GM18870 (cell line): ENCODE data around the gene FASTKD3.
A peak's percentile ranks its signal among the peaks of the same experiment; 100 is the strongest.
"Not testable (repeated sequence)": the region's sequence is repeated elsewhere in the genome, so short reads cannot be mapped to it uniquely, and the experiment has no call there.

Experiments
- ATAC-seq: cut with Tn5 transposase; IDR thresholded peaks from one replicate; pipeline ENCODE4 v1.9.1; 2021; ENCODE audit warnings: moderate library complexity; ENCODE audit not compliant: unreplicated experiment

Gene FASTKD3, protein sequence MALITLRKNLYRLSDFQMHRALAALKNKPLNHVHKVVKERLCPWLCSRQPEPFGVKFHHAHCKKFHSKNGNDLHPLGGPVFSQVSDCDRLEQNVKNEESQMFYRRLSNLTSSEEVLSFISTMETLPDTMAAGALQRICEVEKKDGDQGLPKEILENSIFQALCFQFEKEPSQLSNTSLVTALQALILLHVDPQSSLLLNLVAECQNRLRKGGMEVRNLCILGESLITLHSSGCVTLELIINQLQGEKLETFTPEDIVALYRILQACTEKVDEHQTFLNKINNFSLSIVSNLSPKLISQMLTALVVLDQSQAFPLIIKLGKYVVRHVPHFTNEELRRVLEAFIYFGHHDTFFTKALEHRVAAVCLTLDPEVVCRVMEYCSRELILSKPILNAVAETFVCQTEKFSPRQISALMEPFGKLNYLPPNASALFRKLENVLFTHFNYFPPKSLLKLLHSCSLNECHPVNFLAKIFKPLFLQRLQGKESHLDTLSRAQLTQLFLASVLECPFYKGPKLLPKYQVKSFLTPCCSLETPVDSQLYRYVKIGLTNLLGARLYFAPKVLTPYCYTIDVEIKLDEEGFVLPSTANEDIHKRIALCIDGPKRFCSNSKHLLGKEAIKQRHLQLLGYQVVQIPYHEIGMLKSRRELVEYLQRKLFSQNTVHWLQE

DNA sequence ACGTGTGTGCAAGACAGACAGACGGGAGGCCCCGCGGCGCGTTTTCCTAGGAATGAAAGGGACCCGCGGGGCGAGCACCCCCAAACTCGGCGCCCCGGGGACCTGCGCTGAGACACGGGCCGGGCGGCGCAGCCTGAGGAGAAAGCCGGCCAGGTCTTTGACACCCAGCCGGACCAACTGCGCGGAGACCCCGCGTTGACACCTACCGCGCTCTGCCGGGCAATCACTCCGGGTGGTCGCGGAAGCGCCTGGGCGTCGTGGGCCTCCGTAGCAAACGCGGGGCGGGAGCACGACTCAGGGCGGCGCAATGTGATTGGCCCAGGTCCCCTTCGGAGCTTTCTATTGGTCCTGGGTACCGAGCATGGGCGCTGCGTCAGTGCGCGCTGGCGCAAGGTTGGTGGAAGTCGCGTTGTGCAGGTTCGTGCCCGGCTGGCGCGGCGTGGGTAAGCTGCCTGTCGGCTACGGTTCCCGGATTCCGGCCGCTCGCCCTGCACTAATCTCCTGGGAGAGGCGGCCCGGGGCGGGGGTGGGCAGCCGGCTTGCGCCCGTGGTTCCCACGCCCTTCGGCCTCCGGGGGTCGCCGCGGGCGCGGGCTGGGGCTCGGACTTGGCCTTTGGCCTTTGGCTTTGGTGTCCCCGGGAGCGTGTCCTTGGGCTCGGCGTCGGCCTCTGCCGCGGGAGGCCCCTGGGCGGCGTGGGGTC lies at the start of gene FASTKD3, which contains the start of gene MTRR:
Gene FASTKD3, minus strand, starts transcription at position 259 of the 701 bp plus-strand sequence. CDS start 948 bp downstream, outside the sequence.
Gene MTRR, plus strand, starts transcription at position 376 of the 701 bp plus-strand sequence. CDS start 1,647 bp downstream, outside the sequence.
- peak; percentile 94 for ATAC-seq

DNA sequence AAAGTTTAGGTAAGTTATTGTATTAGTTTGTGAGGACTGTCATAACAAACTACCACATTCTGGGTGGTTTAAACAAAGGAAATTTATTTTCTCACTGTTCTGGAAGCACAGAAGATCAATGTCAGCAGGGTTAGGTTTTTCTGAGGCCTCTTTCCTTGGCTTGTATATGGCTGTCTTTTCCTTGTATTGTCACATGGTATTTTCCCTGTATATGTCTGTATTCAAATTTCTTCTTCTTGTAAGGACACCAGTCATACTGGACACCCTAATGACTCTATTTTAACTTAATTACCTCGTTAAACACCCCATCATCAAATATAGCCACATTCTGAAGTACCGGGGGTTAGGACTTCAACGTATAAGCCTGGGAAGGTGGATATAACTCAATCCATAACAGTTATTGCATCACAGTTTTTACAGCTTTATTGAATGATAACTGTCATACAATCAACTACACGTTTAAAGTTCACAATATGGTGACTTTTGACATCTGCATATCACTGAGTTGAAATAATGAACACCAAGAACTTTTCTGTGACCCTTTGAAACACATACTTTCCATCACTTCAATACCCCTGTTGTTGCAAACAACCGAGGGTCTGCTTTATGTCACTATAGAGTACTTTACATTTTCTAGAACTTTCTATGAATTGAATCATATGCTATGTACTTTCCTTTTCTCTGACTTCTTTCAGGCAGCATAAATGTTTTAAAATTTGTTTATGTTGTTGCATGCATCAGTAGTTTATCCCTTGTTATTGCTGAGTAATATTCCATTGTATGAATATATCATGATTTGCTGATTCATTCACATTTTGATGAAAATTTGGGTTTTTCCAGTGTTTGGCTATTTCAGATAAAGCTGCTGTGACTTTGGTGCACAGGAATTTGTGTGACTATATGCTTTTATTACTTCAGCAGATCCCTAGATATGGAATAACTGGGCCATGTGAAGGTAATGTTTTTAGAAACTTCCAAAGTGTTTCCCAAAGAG lies 48.6 kb upstream of the FASTKD3 start:
- no peak for ATAC-seq

DNA sequence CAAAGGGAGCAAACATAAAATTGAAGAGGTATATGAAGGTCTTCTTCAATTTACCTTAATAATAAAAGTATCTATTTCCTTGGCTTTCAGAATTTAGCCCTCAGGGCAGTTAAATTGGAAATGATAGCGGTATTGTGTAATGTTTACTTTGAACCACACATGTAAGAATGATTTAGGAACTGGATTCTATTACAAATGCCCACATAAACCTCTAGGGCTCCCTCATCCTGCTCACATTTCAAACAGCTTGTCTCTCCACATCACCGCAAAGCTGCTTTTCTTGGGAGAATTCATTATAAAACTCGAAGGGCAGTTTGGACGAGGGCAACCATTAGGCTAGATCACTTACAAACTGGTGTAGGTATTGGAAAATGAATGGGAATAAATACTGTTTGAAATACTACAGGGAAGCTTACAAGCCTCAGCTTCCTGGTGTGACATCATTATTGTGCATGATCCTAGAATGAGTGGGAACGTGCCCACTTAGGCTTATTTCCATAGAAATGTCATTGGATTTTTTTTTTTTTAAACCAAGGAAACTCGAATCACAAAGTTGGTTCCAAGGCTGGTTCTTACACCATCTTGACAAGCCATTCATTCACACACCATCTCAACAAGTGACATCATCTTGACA lies 47.5 kb upstream of the FASTKD3 start:
- no peak for ATAC-seq

DNA sequence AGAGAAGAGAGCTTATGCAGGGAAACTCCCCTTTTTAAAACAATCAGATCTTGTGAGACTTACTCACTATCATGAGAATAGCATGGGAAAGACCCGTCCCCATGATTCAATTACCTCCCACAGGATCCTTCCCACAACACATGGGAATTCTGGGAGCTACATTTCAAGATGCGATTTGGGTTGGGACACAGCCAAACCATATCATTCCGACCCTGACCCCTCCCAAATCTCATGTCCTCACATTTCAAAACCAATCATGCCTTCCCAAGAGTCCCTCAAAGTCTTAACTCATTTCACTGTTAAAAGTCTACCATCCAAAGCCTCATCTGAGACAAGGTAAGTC lies 42.6 kb upstream of the FASTKD3 start:
- ATAC-seq = not testable (repeated sequence)

DNA sequence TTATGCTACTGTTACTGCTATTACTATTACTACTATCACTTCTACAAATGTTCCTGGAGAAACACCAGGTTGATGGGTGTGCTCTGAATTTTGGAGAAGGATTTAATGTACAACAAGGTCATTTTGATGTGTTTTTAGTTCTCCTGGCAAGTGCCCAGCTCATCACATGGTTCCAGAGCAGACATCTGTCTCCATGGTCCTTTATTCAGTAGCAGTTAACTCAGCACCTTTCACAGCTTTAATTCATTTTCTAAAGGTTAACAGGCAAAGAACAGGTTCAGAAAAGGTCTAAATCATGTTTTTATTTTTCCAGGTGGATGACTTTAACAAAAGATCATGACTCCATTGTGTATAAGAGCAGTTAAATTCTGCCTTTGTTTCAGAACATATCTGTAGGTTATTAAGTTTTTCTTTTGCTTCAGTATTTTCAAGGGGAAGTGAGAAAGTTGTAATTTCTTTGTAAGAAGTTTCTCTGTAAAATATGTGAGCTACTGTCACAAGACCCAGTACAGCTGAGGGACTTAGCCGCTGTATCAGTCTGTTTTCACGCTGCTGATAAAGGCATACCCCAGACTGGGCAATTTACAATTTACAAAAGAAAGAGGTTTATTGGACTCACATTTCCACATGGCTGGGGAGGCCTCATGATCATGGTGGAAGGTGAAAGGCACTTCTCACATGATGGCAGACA lies 42.1 kb upstream of the FASTKD3 start:
- peak; percentile 53 for ATAC-seq

DNA sequence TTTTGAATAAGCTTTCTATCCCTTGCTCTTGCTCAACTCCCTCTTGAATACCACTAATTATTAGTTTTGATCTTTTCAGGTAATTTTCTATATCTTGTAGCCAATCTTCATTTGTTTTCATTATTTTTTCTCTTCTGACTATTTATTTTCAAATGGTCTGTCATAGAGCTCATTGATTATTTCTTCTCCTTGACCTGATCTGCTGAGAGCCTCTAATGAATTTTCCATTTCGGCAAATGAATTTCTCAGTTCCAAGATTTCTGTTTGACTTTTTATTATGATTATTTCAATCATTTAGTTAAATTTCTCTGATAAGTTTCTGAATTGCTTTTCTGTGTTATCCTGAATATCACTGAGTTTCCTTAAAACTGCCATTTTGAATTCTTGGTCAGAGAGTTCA lies 39.5 kb upstream of the FASTKD3 start:
- ATAC-seq = no peak

DNA sequence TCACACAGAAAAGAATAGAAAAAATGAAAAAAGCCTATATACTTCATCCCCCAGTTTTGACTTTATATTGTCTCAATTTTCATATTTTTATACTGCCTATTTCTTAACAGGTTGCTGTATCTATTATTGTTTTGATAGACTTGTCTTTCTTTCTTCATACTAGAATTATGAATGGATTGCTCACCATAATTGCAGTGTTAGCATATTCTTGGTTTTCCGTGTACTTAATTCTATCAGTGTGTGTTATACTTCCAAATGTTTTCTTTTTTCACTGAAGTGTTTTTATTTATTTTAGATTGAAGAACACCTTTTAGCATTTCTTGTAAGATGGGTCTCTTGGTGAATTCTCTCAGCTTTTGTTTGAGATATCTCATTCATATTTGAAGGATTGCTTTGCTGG lies 38.8 kb upstream of the FASTKD3 start:
- ATAC-seq = no peak

DNA sequence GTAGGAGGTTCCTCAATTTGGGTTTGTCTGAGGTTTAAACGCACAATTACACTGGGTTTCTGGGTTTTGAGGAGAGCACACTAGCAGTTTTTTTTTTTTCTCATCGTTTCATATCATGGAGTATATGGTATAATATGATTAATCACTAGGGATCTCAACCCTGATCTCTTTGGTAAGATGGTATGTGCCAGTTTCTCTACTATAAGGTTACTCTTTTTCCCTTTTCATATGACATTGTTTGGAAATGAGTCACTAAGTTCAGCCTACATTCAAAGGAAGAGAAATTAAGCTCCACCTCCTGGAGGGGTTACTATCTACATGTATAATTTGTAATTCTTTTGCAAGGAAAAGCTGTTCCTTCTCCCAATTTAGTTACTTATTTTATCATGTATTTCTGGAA lies 35.3 kb upstream of the FASTKD3 start:
- ATAC-seq = peak; percentile 68

DNA sequence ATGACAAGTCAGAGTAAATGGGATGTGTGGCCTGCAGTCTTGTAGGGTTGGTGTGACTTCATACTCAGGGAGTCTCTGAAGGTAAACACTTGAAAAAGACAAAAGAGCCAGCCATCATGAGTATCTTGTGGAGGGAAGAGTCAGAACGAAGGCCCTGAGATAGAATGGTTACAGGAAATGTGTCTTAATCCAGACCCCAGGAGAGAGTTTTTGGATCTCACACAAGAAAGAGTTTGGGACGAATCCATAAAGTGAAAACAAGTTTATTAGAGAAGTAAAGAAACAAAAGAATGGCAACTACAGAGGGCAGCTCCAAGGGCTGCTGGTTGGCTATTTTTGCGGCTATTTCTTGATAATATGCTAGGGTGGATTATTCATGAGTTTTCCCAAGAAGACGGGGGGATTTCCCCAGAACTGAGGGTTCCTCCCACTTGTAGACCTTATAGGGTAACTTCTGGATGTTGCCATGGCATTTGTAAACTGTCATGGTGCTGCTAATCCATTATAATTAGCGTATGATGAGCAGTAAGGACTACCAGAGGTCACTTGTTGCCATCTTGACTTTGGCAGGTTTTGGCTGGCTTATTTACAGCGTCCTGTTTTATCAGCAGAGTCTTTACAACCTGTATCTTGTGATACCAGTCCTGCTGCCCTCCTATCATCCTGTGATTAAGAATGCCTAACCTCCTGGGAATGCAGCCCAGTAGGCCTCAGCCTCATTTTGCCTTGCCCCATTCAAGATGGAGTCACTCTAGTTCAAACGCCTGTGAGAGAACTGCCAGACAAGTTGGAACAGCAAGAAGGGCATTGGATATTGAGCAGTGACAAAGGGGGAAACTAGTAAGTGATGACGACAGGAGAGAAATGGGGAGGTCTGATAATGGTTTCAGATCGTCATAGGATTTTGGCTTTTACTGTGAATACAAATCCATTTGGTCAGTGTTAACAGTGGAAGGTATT lies 34.1 kb upstream of the FASTKD3 start:
- ATAC-seq = no peak

DNA sequence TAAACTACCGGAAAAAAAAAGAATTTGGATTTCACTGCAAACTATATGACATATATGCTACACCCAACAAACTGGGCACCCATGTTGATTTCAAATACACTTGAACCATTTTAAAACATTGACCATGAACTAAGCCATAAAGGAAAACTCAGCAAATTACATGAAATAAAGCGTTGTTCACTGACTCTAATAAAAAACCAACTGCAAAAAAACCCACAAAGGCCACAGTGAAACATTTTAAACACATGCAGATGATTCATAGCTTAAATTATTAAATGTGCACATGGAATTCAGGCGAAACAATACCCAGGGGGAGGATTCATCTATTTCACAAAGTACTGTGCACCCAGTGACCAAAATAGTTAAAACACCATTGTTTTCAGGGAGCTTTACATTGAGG lies 33.4 kb upstream of the FASTKD3 start:
- no peak for ATAC-seq

DNA sequence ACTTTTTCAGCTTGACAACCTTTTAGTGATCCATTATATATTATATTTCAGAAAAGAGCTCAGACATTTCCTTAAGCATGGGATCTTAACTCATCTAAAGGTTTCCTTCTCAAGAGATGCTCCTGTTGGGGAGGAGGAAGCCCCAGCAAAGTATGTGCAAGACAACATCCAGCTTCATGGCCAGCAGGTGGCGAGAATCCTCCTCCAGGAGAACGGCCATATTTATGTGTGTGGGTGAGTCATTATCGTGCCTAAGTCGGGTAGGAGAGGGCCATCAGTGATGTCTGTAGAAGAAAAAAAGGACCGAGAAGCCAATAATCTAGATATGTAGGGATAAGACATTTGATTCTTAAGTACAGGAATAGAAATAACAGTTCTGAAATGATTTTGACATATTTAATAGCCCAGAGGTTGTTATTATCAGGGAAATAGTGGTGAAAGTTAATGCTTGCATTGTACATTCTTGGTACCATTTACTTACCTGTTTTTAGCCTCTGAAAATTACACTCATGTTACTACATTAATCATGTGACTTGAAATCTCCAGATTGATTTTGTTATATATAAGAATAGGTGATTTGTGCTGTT lies 28.3 kb upstream of the FASTKD3 start:
- ATAC-seq = no peak

DNA sequence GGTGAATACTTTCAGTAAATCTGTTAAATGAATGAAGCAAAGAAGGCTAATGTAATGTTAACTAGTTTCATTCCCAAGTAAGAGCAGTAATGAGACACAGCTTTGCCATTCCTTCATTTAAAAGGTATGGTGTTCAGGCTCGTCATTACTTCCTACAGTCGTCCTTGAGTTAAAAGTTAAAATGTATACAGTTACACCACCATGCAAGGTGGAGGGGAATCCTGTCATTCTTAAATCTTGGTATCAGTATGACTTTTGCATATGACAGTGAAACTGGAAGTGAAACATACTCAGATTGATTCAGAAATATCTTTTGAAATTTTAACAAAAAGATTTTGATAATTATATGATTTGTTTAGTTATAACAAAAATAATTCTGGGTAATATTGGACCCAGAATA lies 26.0 kb upstream of the FASTKD3 start:
- ATAC-seq = peak; percentile 96

DNA sequence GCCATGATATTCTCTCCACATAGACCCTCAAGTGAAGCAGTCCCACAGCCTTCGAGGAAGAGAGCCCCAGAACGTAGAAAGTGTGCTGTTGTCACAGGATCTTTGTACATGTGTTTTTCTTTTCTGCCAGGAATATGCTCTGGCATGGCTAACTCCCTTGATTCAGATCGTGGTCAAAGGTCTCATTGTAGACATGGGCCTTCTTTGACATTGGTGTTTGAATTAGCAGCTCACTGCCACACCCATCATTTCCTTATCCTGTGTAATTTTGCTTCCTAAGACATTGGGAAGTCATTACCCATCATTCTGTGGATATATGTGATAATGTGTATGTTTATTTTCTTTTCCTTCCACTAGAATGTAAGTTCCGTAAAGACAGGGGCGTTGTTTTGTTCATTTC lies 25.6 kb upstream of the FASTKD3 start:
- peak; percentile 16 for ATAC-seq

DNA sequence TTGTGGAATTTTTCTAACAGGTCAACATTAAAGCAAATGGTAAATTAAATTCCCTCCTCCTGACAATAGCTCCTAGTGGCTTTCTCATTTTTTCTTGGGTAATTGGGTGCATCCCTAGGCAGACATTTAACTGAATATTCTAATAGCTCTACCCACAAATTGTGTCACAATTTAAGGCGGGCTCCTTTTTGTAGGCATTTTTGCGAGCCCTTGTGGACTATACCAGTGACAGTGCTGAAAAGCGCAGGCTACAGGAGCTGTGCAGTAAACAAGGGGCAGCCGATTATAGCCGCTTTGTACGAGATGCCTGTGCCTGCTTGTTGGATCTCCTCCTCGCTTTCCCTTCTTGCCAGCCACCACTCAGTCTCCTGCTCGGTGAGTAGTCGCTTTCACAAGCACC lies 20.1 kb upstream of the FASTKD3 start:
- no peak for ATAC-seq

DNA sequence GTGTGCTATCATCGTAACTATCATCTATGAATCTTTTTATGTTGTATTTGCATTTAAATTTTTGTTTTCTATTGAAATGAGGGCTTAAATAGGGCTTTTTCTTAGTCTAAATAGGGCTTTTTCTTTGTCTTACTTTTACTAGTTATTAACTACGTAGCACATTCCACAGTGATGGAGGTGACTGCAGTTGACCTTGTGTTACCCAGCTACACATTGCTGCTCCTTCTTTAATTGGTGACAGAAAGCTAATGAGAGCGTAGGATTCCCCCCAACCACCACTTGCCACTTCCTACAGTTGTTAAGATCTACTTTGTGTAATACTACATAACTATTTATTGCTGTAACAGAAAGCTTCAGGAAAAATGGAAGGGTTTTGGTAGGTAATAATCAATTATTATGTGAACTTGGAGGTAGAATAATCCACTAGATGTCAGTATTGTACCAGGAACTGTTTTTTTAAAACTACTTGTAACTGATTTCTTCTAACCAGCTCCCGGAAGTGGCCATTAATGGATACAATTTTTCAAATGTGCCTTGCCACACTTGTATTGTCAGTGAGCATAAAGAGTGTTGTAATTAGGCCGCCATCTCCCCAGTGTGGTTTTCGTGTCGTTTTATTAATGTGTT lies 18.1 kb upstream of the FASTKD3 start:
- ATAC-seq = peak; percentile 69

DNA sequence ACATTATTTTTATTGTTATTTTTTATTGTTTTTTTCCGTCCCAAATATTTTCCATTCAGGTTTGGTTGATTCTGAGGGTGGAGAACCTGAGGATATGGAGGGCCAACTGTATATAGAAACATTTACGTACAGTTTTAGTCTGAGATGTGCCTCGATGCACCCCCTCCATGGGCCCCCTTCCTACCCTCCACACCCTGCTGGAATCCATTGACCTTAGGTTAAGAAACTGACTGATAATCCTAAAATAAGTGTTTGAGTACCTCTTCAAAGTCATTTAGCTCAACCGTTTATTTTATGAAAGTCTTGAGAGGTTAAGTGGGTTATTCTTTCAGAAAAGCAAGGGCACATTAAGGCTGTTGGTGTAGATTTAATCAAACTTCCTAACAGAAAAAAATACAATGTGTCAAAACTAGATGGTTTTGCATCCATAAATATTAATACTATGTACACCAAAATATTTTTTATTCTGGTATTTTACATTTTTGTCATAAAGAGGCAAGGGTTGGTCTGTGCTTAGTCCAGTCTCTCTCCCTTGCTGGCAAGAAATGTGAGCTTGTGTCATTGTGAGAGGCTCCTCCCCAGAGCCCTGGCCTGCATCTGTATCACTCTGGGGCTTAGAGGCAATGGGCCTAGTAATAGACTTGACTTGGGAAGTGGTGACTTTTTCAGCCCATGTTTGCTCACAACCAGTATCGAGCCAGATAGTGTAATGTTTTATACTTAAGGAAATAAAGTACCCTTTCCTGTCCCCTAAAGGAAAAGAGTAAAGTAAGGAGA lies 15.8 kb upstream of the FASTKD3 start:
- no peak for ATAC-seq

DNA sequence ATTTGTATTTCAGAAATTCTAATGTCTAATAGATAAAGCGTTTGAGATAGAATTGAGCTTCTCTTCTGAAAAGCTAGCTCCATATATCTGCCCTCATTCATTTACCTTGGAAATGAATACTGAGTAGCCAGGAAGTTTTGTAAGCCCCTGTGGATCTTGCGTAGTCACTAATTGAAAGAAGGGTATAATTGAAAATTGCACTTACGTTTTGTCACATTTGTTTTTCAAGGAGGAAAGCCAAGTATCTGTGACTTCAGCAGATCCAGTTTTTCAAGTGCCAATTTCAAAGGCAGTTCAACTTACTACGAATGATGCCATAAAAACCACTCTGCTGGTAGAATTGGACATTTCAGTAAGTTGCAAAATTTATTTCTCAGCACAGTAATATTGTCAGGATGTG lies 14.1 kb upstream of the FASTKD3 start:
- no peak for ATAC-seq
